ENCODE results near the gene ULK4.

DNA sequence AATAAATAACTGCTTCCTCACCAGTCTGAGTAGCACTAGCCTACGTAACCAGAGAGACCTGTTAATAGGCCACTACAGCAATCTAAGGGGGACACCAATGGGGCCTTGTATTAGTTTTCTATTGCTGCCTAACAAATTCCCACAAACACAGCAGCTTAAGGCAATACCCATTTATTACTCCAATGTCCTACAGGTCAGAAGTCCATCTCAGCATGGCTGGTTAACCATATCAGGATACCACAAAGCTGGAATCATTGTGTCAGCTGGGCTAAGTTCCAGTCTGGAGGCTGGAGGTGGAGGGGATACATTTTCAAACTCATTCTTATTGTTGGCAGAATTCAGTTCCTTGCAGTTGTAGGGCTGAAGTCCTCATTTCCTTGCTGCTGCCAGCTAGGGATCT, 331.9 kb downstream of the ULK4 start:
- no peak for TF ChIP-seq MAFK (IDR thresholded peaks at IDR 0.05; ENCODE audit: low read length)
- TF ChIP-seq JUN (IDR thresholded peaks at IDR 0.05; ENCODE audit: borderline replicate concordance, low read depth, low read length) = no peak
- TF ChIP-seq JUN (CRISPR knock-in tag; IDR thresholded peaks at IDR 0.05; ENCODE audit: borderline replicate concordance) = no peak
- TF ChIP-seq CEBPB (tag; IDR thresholded peaks at IDR 0.05) = no peak
- no peak for TF ChIP-seq SMARCE1 (IDR thresholded peaks at IDR 0.05)
- no peak for TF ChIP-seq PRDM10 (IDR thresholded peaks at IDR 0.05; ENCODE audit: partially characterized antibody)
- TF ChIP-seq NFRKB (IDR thresholded peaks at IDR 0.05; ENCODE audit: low read depth) = no peak

Data from K562 (cell line).